OCI-LY1 (cell line): ENCODE data around the gene SLC51B.
"Not testable (repeated sequence)": the region's sequence is repeated elsewhere in the genome, so short reads cannot be mapped to it uniquely, and the experiment has no call there.

Source experiments
- CTCF ChIP-seq: fragments of 200-600 bp; sonication (generic), shearing (Covaris generic); IDR thresholded peaks from 2 replicates; pipeline ENCODE4 v1.5.1; 2017; ENCODE audit warnings: mild to moderate bottlenecking, antibody characterized with exemption, low read length, moderate library complexity, mixed read lengths
- EZH2 ChIP-seq: fragments of 200-600 bp; sonication (generic), shearing (Covaris generic); IDR thresholded peaks from 2 replicates; pipeline ENCODE4 v1.8.0; 2017; ENCODE audit warnings: borderline replicate concordance, mixed run types, mild to moderate bottlenecking, antibody characterized with exemption, low read length, moderate library complexity, mixed read lengths

DNA sequence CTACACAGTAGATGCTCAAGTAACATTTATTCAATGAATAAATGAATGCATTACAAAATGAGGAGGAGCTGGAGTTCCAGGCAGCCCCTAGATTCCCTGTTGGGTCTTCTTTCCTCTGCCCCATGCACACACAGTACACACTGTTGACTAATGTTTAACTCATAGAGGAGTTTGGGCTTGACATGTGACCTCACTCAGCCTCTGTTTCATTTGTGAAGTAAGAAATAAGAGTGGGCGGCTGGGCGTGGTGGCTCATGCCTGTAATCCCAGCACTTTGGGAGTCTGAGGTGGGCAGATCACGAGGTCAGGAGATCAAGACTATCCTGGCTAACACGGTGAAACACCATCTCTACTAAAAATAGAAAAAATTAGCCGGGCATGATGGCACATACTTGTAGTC, 969 bp upstream of the SLC51B start:
- not testable (repeated sequence) for TF ChIP-seq CTCF, EZH2
